SIG-M5 treated with dmso at 0.1 percent for 504 hours (cell line): ENCODE measurements around the gene LRCOL1.

ENCODE experiments used
- DNase-seq: peaks from one replicate; lab custom pipeline; 2025; ENCODE audit not compliant: unreplicated experiment; lab: John Stamatoyannopoulos, UW

The LRCOL1 gene

GRCh38 chr12:132583736-132584135 is 26.6 kb downstream of the LRCOL1 start:
- no peak for DNase-seq

- no peak for DNase-seq
Observed at GRCh38 chr12:132583411-132583710, 27.0 kb downstream of the LRCOL1 start.

DNA sequence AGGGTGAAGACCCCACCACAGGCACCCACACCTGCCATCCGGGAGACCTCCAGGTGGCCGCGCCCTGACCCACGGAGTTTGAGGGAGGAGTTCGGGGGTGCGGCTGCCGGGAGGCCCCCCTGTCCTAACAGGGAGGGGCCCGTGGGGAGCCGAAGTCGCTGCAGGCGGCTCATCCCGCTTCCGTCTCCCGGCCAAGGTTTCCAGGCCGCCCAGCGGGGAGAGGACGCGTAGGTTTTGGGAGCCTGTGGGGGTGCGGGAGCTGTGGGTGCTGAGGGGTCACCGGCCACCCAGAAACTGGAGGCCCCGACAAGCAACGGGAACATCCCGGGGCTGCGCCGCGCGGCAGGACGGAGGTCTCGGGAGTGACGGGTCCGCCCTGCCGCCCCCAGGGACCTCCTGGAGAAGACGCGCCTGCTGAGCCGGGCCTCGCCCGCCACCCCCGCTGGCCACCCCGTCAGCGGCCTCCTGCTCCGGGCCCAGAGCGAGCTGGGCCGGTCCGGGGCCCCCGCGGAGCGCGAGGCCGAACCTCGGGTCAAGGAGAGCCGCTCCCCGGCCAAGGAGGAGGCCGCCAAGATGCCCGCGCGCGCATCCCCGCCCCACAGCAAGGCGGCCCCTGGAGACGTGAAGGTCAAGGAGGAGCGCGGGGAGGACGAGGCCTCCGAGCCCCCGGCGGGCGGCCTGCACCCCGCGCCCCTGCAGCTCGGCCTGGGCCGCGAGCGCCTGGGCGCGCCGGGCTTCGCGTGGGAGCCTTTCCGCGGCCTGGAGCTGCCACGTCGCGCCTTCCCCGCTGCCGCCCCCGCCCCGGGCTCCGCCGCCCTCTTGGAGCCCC is 27.6 kb downstream of the LRCOL1 start:
- no peak for DNase-seq

GRCh38 chr12:132582058-132582420 is 28.3 kb downstream of the LRCOL1 start:
- no peak for DNase-seq

- DNase-seq: no peak
Observed at GRCh38 chr12:132581348-132582057, 28.9 kb downstream of the LRCOL1 start.

GRCh38 chr12:132580701-132581292 is 29.6 kb downstream of the LRCOL1 start:
- no peak for DNase-seq

GRCh38 chr12:132579744-132580143 is 30.6 kb downstream of the LRCOL1 start:
- DNase-seq: no peak

GRCh38 chr12:132578826-132579225 is 31.6 kb downstream of the LRCOL1 start:
- no peak for DNase-seq

- no peak for DNase-seq
Observed at GRCh38 chr12:132578118-132578517, 32.3 kb downstream of the LRCOL1 start.

GRCh38 chr12:132577191-132577920 is 33.0 kb downstream of the LRCOL1 start:
- no peak for DNase-seq

DNA sequence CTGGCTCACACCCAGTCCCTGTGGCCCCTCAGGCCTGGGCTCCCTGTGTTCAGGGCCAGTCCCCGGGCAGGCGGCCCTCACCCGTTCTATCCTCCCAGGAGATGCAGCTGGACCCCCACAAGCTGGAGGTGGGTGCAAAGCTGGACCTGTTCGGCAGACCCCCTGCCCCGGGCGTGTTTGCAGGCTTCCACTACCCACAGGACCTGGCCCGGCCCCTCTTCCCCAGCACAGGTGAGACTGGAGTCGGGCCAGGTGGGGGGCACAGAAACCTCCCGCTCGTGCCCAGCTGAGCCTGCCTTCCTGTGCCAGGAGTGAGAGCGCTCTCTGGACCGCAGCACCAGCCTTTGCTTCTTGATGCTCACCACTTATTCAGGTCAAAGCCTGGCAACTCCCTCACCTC is 33.7 kb downstream of the LRCOL1 start:
- no peak for DNase-seq

- DNase-seq: no peak
Observed at GRCh38 chr12:132575661-132576060, 34.7 kb downstream of the LRCOL1 start.

GRCh38 chr12:132574271-132574996 is 35.9 kb downstream of the LRCOL1 start:
- no peak for DNase-seq

DNA sequence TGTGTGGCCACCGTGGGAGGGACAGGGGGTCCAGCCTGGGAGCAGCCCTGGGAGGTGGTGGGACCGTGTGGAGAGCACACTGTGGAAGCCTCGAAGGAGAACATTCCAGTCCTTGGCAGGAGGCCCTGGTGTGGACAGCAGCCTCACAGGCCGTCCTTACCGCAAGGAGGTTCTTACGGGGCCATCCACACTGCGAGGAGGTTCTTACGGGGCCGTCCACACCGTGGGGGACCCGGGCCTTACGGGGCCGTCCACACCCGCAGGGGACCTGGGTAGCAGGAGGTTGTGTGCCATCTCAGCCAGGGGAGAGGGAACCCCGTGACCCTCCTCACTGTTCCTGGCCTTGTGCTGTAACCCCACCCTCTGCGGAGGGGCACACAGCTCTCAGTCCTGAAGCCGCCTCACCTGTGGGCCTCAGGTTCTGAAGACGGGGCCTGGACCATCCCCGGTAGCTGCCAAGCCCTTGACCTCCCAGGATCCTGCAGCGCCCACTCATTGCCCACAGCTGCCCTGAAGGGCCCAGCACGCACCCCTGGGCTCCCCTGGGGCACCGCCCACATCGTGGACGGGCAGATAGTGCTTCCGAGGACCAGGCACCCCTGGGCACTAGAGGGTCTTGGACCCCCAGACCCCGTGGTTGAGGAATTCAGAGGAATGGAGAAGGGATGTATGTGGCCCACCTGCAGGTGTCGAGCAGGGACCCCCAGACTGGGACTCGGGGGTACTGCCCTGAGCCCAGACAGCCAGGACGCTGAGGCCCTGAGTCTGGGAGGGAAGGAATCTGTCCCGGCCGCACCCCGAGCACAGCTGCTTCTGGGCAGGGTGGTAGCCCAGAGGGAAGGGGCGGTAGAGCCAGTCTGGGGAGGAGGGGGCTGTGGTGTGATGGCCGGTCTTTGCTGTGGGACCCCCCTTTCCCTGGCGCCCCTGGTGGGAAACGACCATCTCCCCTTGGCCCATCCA is 37.3 kb downstream of the LRCOL1 start:
- no peak for DNase-seq

DNA sequence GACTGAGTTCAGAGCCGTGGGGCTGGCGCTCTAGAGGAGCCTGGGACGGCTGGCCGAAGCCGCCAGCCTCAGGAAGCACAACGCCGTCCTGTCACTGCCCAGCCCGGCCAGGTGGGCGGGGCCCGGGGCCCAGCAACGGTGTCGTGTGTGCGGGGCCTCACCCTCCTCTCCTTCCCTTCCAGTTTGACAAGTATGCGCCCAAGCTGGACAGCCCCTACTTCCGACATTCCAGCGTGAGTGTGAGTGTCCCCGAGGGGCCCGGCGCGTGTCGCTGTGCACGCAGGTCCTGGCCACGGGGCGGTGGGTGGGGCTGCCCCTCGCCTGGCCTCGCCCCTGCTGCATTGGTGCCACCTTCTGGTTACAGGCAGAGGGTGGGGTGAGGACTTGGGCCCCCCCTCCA is 38.3 kb downstream of the LRCOL1 start:
- DNase-seq: no peak

- no peak for DNase-seq
Observed at GRCh38 chr12:132571598-132571997, 38.8 kb downstream of the LRCOL1 start.

- DNase-seq: no peak
Observed at GRCh38 chr12:132571051-132571450, 39.3 kb downstream of the LRCOL1 start.

GRCh38 chr12:132570635-132571034 is 39.7 kb downstream of the LRCOL1 start:
- DNase-seq: no peak

GRCh38 chr12:132569856-132570480 is 40.4 kb downstream of the LRCOL1 start:
- DNase-seq: no peak
